Neural crest cell (in vitro differentiated cells): ENCODE results near the gene S100A8. TPM values are rescaled to one million over a fixed set of nuclear protein-coding genes. Genes with fewer than 3 reads are reported as not detected.

Experiments
- DNase-seq: peaks from one replicate; pipeline ENCODE4 v3.0.0; 2021; ENCODE audit warnings: low read depth, mixed read lengths, low spot score
- H3K27ac Mint-ChIP-seq: one replicate; pipeline ENCODE4 v1.8.0; 2021; ENCODE audit warnings: mild to moderate bottlenecking, mixed read lengths; ENCODE audit not compliant: unreplicated experiment
- H3K27me3 Mint-ChIP-seq: 2 replicates; pipeline ENCODE4 v1.8.0; 2021; ENCODE audit warnings: low read depth, mild to moderate bottlenecking, mixed read lengths
- H3K36me3 Mint-ChIP-seq: 2 replicates; pipeline ENCODE4 v1.8.0; 2021; ENCODE audit warnings: low read depth, mild to moderate bottlenecking, mixed read lengths
- H3K4me1 Mint-ChIP-seq: 2 replicates; pipeline ENCODE4 v1.8.0; 2021; ENCODE audit warnings: mixed read lengths
- H3K4me3 Mint-ChIP-seq: one replicate; pipeline ENCODE4 v1.8.0; 2021; ENCODE audit warnings: mild to moderate bottlenecking, mixed read lengths
- H3K9me3 Mint-ChIP-seq: 2 replicates; pipeline ENCODE4 v1.8.0; 2021; ENCODE audit warnings: mixed read lengths
- CTCF ChIP-seq: fragments of 200-600 bp; sonication (generic); conservative IDR thresholded peaks from 2 replicates; pipeline ENCODE4 v1.5.0; 2021; ENCODE audit warnings: antibody characterized with exemption, mild to moderate bottlenecking
- long read RNA-seq: library from polyadenylated mRNA; unstranded; transcript quantifications from one replicate; pipeline ENCODE4 v2.0.0, GENCODE V29; 2020
- total RNA-seq: library from RNA; stranded (reverse); gene quantifications from 2 replicates; pipeline ENCODE4 v1.2.1, GENCODE V29; 2021

Gene S100A8
- not detected in 2 replicates for total RNA-seq
- long read RNA-seq = 0 reads

- Mint-ChIP-seq H3K4me1 (no peaks in the 10 kb centered on the region), H3K27ac (no peak within 1 kb of the TSS), H3K9me3 (no peaks in the 10 kb centered on the region), H3K36me3 (no peaks in the 10 kb centered on the region), H3K27me3 (peaks cover 72% of the 10 kb centered on the region), H3K4me3 (no peak within 1 kb of the TSS)
- no peak for TF ChIP-seq CTCF
- DNase-seq = no peak
Observed at GRCh38 chr1:153390938-153391710, at the start of gene S100A8. Gene S100A8, minus strand, starts transcription at chr1:153391073. Its CDS starts 538 bp downstream, at chr1:153390535.

- no peaks in the 10 kb centered on the region for H3K4me1 Mint-ChIP-seq
- H3K27ac Mint-ChIP-seq = no peak overlapping the region
- peaks cover 30% of the 10 kb centered on the region for H3K27me3 Mint-ChIP-seq
- no peaks in the 10 kb centered on the region for H3K9me3 Mint-ChIP-seq
- no peak overlapping the region for H3K4me3 Mint-ChIP-seq
- H3K36me3 Mint-ChIP-seq = no peaks in the 10 kb centered on the region
- DNase-seq = no peak
- no peak for TF ChIP-seq CTCF
Observed at GRCh38 chr1:153439273-153439672, 48.4 kb upstream of the S100A8 start.

GRCh38 chr1:153438599-153438998 lies 47.7 kb upstream of the S100A8 start:
- Mint-ChIP-seq H3K36me3 (no peaks in the 10 kb centered on the region), H3K4me3 (no peak overlapping the region), H3K4me1 (no peaks in the 10 kb centered on the region), H3K27me3 (peaks cover 28% of the 10 kb centered on the region), H3K27ac (no peak overlapping the region), H3K9me3 (no peaks in the 10 kb centered on the region)
- DNase-seq = no peak
- TF ChIP-seq CTCF = no peak

GRCh38 chr1:153437236-153437635 lies 46.4 kb upstream of the S100A8 start:
- H3K9me3 Mint-ChIP-seq = no peaks in the 10 kb centered on the region
- peaks cover 34% of the 10 kb centered on the region for H3K27me3 Mint-ChIP-seq
- H3K27ac Mint-ChIP-seq = no peak overlapping the region
- DNase-seq = no peak
- H3K36me3 Mint-ChIP-seq = no peaks in the 10 kb centered on the region
- H3K4me3 Mint-ChIP-seq = no peak overlapping the region
- no peaks in the 10 kb centered on the region for H3K4me1 Mint-ChIP-seq
- TF ChIP-seq CTCF = no peak

- H3K4me3 Mint-ChIP-seq = no peak overlapping the region
- no peak for DNase-seq
- no peak overlapping the region for H3K27ac Mint-ChIP-seq
- no peak for TF ChIP-seq CTCF
- no peaks in the 10 kb centered on the region for H3K4me1 Mint-ChIP-seq
- H3K36me3 Mint-ChIP-seq = no peaks in the 10 kb centered on the region
- peaks cover 38% of the 10 kb centered on the region for H3K27me3 Mint-ChIP-seq
- no peaks in the 10 kb centered on the region for H3K9me3 Mint-ChIP-seq
Observed at GRCh38 chr1:153434746-153435455, 44.0 kb upstream of the S100A8 start.
